Upper lobe of left lung (tissue), 6 donors: Measurements from ENCODE around the gene SKA1. TPM values are rescaled to one million over a fixed set of nuclear protein-coding genes. Genes with fewer than 3 reads are reported as not detected.

Source experiments
- ATAC-seq, 2 donors: fragments of 200-7000 bp; cut with Tn5 transposase; one replicate each; pipeline ENCODE4 v1.9.1; 2022; ENCODE audit warnings: mild to moderate bottlenecking in 2 of 2, moderate library complexity in 2 of 2; ENCODE audit not compliant: low FRiP score in 2 of 2
- DNase-seq, 2 donors: peaks; one replicate each; pipeline ENCODE4 v3.0.0-alpha.2; 2019 to 2020
- H3K27ac ChIP-seq, 4 donors: fragments of 200-600 bp; sonication (generic); one replicate each; pipeline ENCODE4 v1.5.1; 2016 to 2019
- H3K27me3 ChIP-seq, 4 donors: fragments of 200-600 bp; sonication (generic); one replicate each; pipeline ENCODE4 v1.5.1; 2017 to 2019
- H3K36me3 ChIP-seq, 4 donors: fragments of 200-600 bp; sonication (generic); one replicate each; pipeline ENCODE4 v1.5.1; 2016 to 2019
- H3K4me1 ChIP-seq, 4 donors: fragments of 200-600 bp; sonication (generic); one replicate each; pipeline ENCODE4 v1.5.1; 2018 to 2019
- H3K4me3 ChIP-seq, 4 donors: fragments of 200-600 bp; sonication (generic); one replicate each; pipeline ENCODE4 v1.5.1; 2017 to 2019; ENCODE audit warnings: mild to moderate bottlenecking in 2 of 4, moderate library complexity in 1 of 4
- H3K9me3 ChIP-seq, 4 donors: fragments of 200-600 bp; sonication (generic); one replicate each; pipeline ENCODE4 v1.5.1; 2018 to 2019
- CTCF ChIP-seq, 6 experiments: fragments of 450-650 bp in 4 of 6; fragments of 200-600 bp in 2 of 6; sonication (generic) in 2 of 6; IDR thresholded peaks; one replicate each; pipeline ENCODE4 v1.5.1; 2016 to 2019; ENCODE audit warnings: antibody characterized with exemption in 6 of 6
- EP300 ChIP-seq, 4 donors: sonication (generic); formaldehyde crosslinking; IDR thresholded peaks; one replicate each; pipeline ENCODE4 v1.5.1; 2017; ENCODE audit warnings: antibody characterized with exemption in 4 of 4, control low read depth in 2 of 4
- POLR2A ChIP-seq, 4 donors: fragments of 450-650 bp; IDR thresholded peaks; one replicate each; pipeline ENCODE4 v1.5.1; 2016 to 2017; ENCODE audit warnings: antibody characterized with exemption in 4 of 4, mild to moderate bottlenecking in 2 of 4
- POLR2AphosphoS5 ChIP-seq, 2 donors: sonication (generic); formaldehyde crosslinking; IDR thresholded peaks; one replicate each; pipeline ENCODE4 v1.5.1; 2017; ENCODE audit warnings: antibody characterized with exemption in 2 of 2
- WGBS, 2 donors: methylation state at CpG; one replicate each; pipeline ENCODE4 v1.1.5; 2017 to 2018; 5-methylcytosine and 5-hydroxymethylcytosine counted together
- total RNA-seq, 6 donors: library from RNA; depleted of rRNA in 4 of 6; stranded (reverse); fragments of >200 nt in 4 of 6; gene quantifications; one replicate each; pipeline versions ENCODE4 v1.1.0 to v1.2.1, GENCODE V29; 2016 to 2021
- donor health status: DM: no; HTN: no; CAD: no; lungs with moderate emphysema.
- donor health status: DM: no; HTN: yes; CAD: no; lungs with severe emphysema.

SKA1 gene
- total RNA-seq, 6 donors from 2014 or later = 0.46 to 2.5 (median 1.1) TPM; not detected in 2

DNA sequence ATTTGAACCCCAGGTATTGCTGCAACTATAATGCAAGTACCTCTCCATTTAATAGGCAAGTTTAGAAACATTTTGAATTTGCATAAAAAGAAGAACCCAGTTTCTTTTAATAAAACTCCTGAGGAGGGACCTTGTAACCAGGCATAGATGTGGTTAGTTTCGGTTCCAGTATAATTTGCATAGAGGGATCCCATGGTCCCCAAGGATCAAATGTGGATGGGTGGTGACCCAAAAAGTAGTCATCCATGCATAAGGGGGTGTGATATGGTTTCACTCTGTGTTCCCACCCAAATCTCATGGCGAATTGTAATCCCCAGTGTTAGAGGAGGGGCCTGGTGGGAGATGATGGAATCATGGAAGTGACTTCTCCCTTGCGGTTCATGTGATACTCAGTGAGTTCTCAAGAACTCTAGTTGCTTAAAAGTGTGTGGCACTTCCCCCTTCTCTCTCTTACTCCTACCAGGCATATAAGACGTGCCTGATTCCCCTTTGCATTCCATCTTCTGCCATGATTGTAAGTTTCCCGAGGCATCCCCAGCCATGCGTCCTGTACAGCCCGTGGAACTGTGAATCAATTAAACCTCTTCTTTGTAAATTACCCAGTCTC, 40.2 kb upstream of the SKA1 start:
- ATAC-seq = no peak
- DNase-seq = no peak
- Histone ChIP-seq H3K4me1 (no peaks in the 10 kb centered on the region), H3K36me3 (no peaks in the 10 kb centered on the region), H3K4me3 (no peak overlapping the region), H3K27me3 (peaks cover 0 to 2% (median 0%) of the 10 kb centered on the region in 4 donors), H3K9me3 (peaks cover 0 to 4% (median 0%) of the 10 kb centered on the region in 4 donors), H3K27ac (no peak overlapping the region)
- WGBS, 2 donors = 79 to 85% methylated on average over 7 of the region's 7 CpGs
- TF ChIP-seq POLR2A (IDR thresholded peaks at IDR 0.05) (no peak), CTCF (IDR thresholded peaks at IDR 0.05) (no peak), EP300 (IDR thresholded peaks at IDR 0.05) (no peak), POLR2AphosphoS5 (IDR thresholded peaks at IDR 0.05) (no peak)

GRCh38 chr18:50338122-50338521, 36.7 kb upstream of the SKA1 start:
- DNase-seq (no peak), ATAC-seq (no peak)
- Histone ChIP-seq H3K36me3 (no peaks in the 10 kb centered on the region), H3K4me1 (no peaks in the 10 kb centered on the region), H3K4me3 (no peak overlapping the region), H3K27me3 (peaks cover 0 to 2% (median 0%) of the 10 kb centered on the region in 4 donors), H3K9me3 (no peaks in the 10 kb centered on the region), H3K27ac (no peak overlapping the region)
- 60 to 77% methylated on average over 2 of the region's 2 CpGs for WGBS, 2 donors
- TF ChIP-seq CTCF (IDR thresholded peaks at IDR 0.05) (no peak), POLR2AphosphoS5 (IDR thresholded peaks at IDR 0.05) (no peak), POLR2A (IDR thresholded peaks at IDR 0.05) (no peak), EP300 (IDR thresholded peaks at IDR 0.05) (no peak)

- Histone ChIP-seq H3K27me3 (peaks cover 0 to 2% (median 0%) of the 10 kb centered on the region in 4 donors), H3K9me3 (no peaks in the 10 kb centered on the region), H3K27ac (no peak overlapping the region), H3K36me3 (no peaks in the 10 kb centered on the region), H3K4me1 (no peaks in the 10 kb centered on the region), H3K4me3 (no peak overlapping the region)
- ATAC-seq (no peak), DNase-seq (no peak)
- TF ChIP-seq POLR2A (IDR thresholded peaks at IDR 0.05) (no peak), POLR2AphosphoS5 (IDR thresholded peaks at IDR 0.05) (no peak), CTCF (IDR thresholded peaks at IDR 0.05) (no peak), EP300 (IDR thresholded peaks at IDR 0.05) (no peak)
- 31 to 52% methylated on average over 2 of the region's 2 CpGs for WGBS, 2 donors
These were observed 36.1 kb upstream of the SKA1 start for GRCh38 chr18:50338715-50339114.

GRCh38 chr18:50340078-50340477, 34.8 kb upstream of the SKA1 start:
- peaks cover 0 to 2% (median 0%) of the 10 kb centered on the region in 4 donors for H3K27me3 ChIP-seq

More at GRCh38 chr18:50340078-50340477, 34.8 kb upstream of the SKA1 start:
- H3K4me3 ChIP-seq = no peak overlapping the region
- WGBS, 2 donors = 86 to 89% methylated on average over 8 to 24 of the region's 24 CpGs
- DNase-seq (peak in 1 of 2 donors; percentile 59), ATAC-seq (no peak)
- no peak overlapping the region for H3K27ac ChIP-seq
- TF ChIP-seq POLR2A (IDR thresholded peaks at IDR 0.05) = no peak
- TF ChIP-seq EP300 (IDR thresholded peaks at IDR 0.05) = no peak
- TF ChIP-seq POLR2AphosphoS5 (IDR thresholded peaks at IDR 0.05) = no peak
- no peak for TF ChIP-seq CTCF (IDR thresholded peaks at IDR 0.05)
- H3K9me3 ChIP-seq = no peaks in the 10 kb centered on the region
- no peaks in the 10 kb centered on the region for H3K36me3 ChIP-seq
- H3K4me1 ChIP-seq = no peaks in the 10 kb centered on the region
